Fibroblast of pulmonary artery (primary cell): ENCODE measurements around the gene MGST3.

ENCODE experiments used
- DNase-seq: peaks from one replicate; pipeline ENCODE4 v3.0.0-alpha.2; 2010; ENCODE audit warnings: low read depth
- H3K4me3 ChIP-seq: replicated peaks from 2 replicates; pipeline ENCODE4 v1.5.1; 2011; ENCODE audit warnings: low read depth, mild to moderate bottlenecking, control low read depth, low read length, moderate library complexity
- CTCF ChIP-seq: IDR thresholded peaks from 2 replicates; pipeline ENCODE4 v1.5.1; 2011; ENCODE audit warnings: mild to moderate bottlenecking, control low read depth, low read length, inconsistent platforms; ENCODE audit errors: missing control alignments

Gene MGST3

GRCh38 chr1:165612062-165612461, 19.0 kb upstream of the MGST3 start:
- H3K4me3 ChIP-seq, result no peak overlapping the region
- no peak for TF ChIP-seq CTCF
- no peak for DNase-seq

- TF ChIP-seq CTCF, result no peak
- no peak overlapping the region for H3K4me3 ChIP-seq
- no peak for DNase-seq
Measured at GRCh38 chr1:165616054-165616612, 14.9 kb upstream of the MGST3 start.

- TF ChIP-seq CTCF, result no peak
- H3K4me3 ChIP-seq, result no peak overlapping the region
Measured at GRCh38 chr1:165616987-165617546, 14.0 kb upstream of the MGST3 start.

GRCh38 chr1:165619647-165620151, 11.3 kb upstream of the MGST3 start:
- DNase-seq, result no peak
- TF ChIP-seq CTCF, result no peak
- H3K4me3 ChIP-seq, result no peak overlapping the region

More at GRCh38 chr1:165616987-165617546, 14.0 kb upstream of the MGST3 start:
- no peak for DNase-seq

GRCh38 chr1:165623624-165624023, 7.4 kb upstream of the MGST3 start:
- no peak for DNase-seq
- no peak for TF ChIP-seq CTCF
- H3K4me3 ChIP-seq, result no peak overlapping the region

- no peak for TF ChIP-seq CTCF
Measured at GRCh38 chr1:165624441-165624840, 6.6 kb upstream of the MGST3 start.

GRCh38 chr1:165628147-165628822, 2.7 kb upstream of the MGST3 start:
- no peak for TF ChIP-seq CTCF
- H3K4me3 ChIP-seq, result no peak overlapping the region
- no peak for DNase-seq

More at GRCh38 chr1:165624441-165624840, 6.6 kb upstream of the MGST3 start:
- no peak overlapping the region for H3K4me3 ChIP-seq
- DNase-seq, result no peak
